HG02885 (cell line): ENCODE measurements around the gene SEC23B.

Experiments
- ATAC-seq: cut with Tn5 transposase; IDR thresholded peaks from one replicate; pipeline ENCODE4 v1.9.1; 2021; ENCODE audit warnings: mild to moderate bottlenecking; ENCODE audit not compliant: unreplicated experiment, poor library complexity

SEC23B gene

DNA sequence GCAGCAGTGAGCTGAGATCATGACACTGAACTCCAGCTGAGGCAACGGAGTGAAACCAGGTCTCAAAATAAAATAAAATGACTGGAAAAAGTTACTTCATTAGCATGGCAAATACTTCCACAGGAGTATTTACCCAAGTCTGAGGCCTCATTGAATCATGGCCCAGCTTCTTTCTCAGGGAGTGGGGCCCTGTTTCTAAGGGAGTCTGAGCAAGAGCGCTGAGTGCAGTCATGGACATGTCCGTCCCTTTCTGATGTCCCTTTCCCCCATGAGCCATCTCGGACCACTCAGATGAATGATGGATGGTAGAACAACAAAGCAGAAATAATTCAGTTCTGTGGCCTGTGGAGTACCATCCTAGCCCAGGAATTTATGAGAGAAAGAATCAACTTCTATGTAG, 72.3 kb downstream of the SEC23B start:
- no peak for ATAC-seq

DNA sequence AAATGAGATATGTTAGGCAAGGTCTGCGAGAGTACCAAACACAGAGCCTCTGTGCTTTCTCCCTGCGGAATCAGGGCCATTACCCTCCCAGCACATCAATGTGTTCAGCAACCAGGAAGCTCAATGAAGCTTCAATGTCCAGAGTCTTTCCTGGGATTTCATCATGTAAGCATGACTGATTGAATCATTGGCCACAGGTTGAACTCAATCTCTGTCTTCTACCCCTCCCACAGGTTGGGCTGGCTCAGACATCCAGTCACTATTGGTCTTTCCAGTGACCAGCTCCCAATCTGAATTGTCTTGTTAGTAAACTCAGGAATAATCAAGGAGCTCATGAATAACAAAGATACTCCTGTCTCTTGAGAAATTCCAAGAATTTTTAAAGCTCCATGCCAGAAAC, 77.4 kb downstream of the SEC23B start:
- no peak for ATAC-seq

DNA sequence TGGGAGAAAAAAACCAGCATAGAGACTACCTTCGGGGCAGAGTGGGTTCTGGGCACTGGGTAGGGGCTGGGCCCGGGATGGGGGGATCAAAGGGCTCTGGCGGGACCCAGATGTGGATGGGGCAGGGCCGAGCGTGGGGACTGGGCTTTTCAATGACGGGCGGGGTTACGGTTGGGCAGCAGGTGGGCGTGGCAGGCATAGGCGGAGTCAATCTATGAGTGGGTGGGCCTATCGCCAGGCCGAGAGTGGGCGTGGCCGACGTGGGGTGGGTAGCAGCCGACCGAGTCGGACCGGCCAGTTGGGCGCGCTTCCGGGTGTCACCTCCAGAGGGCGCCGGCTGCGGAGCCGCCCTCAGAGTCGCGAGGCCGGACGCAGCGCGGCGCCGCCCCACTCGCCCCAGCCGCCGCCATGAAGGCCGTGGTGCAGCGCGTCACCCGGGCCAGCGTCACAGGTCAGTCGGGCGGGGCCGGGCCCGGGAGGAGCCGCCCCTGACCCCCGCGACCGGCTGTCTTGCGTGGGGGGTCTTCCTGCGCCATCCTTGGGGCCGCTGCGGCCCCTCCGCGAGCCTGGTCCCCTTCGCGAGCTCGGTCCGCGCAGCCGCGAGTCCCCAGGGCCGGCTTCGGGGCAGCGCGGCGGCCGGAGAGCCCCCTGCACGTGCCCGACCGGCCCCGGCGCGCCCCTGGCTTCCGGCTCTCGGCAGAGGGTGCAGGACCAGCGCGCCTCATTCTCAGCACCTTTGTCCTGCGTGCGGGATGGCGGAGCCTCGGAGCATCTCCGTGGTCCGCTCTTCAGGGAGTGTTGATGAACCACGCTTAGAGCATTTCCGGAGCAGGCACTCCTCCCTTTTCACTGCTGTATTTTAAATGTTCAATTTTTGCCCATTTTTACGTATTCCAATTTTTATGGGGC, 80.2 kb downstream of the SEC23B start, which contains the start of gene DTD1:
DTD1 (plus strand) TSS at position 390 of the 909 bp plus-strand sequence; CDS start at position 409, 19 bp downstream.
- ATAC-seq, result peak; percentile 84

DNA sequence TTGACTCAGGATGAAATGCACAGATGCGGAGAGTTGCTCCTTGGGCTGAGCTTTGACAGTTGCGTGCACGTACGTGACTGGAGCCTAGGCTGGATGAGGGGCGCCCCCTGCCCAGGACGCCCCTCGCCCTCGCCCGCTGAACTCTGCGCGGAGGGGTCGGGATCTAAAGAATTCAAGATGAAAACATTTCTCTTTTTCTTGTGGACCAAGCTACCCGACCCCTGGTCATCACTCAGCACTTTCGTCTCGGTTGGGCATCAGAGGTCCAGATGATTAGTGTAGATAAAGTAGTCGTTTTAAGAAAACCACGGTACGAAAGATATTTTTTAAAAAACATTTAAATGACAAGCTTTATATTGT, 80.8 kb downstream of the SEC23B start:
- peak; percentile 12 for ATAC-seq

DNA sequence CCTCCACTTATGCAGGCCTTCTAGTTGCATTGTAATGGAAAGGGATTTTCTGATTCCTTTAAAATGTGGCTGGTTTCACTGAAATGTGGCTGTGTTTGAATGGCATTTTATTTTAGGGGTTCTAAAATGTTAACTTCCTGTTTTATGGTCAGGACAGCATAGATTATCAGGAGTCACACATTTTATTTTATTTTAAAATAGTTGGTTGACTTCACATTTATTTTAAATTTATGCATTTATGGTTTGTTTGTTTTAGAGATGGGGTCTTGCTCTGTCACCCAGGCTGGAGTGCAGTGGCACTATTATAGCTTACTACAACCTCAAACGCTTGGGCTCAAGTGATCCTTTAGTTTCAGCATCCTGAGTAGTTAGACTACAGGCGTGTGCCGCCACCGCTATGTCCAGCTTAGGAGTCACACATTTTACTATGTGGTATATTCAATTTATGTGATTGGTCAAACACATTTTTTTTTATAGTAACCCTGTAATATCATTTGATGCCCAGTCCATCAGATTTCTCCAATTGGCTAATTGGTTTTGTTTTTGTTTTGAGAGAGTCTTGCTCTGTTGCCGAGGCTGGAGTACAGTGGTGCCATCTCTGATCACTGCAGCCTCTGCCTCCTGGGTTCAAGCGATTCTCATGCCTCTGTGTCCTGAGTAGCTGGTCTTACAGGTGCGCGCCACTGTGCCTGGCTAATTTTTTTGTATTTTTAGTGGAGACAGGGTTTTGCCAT, 82.4 kb downstream of the SEC23B start:
- ATAC-seq, result no peak

DNA sequence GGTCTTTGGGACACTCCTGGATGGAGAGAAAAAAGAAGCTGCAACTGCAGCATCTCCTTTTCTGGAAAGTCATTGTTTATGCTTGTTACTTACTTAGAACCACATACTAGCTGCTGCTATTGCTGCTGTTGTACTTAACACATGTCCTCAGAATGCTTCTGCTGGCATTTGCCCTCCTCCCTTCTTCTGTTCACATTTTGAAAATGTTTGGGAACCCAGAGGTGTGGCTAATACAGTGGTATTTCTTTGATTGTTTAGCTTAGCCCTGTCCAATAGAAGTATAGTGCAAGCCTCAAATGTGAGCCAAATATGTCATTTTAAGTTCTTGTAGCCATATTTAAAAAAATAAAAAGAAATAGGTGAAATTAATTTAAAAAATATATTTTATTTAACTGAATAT, 88.5 kb downstream of the SEC23B start:
- no peak for ATAC-seq

DNA sequence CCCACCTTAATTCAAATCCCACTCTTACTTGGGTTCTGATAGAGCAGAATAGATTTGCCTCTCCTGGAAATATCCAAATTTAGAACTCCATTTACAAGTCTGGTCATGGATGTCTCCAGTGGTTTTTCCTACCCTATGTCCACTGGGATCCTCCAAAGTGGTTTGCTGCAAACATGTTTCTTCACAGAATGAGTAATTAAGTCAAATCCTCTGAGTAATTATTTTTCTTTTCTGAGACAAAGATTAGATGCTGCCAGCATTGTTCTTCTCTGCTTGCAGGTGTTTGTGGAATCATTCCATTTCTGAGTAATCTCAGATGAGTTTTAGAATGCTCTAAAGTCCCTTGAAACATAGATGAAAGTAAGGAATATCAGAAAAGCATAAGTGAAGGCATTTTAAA, 102.0 kb downstream of the SEC23B start:
- no peak for ATAC-seq
